Keratinocyte (primary cell): ENCODE results near the gene MMEL1. TPM values are rescaled to one million over a fixed set of nuclear protein-coding genes. Genes with fewer than 3 reads are reported as not detected.
A peak's percentile ranks its signal among the peaks of the same experiment; 100 is the strongest.

Experiments used
- DNase-seq: peaks from one replicate; pipeline ENCODE4 v3.0.0-alpha.2; 2011; ENCODE audit warnings: low read depth, missing footprints, low spot score
- FAIRE-seq: peaks from 2 replicates; lab custom pipeline; 2011; peaks lifted over from hg19 to GRCh38; lab: Jason Lieb, UNC
- H2AFZ ChIP-seq: 2 replicates; pipeline ENCODE4 v1.6.0; 2012; ENCODE audit warnings: low read length, control low read depth, inconsistent platforms; ENCODE audit not compliant: control insufficient read depth
- H3K27ac ChIP-seq: 2 replicates; pipeline ENCODE4 v1.5.1; 2011; ENCODE audit warnings: low read length; ENCODE audit not compliant: control insufficient read depth, insufficient read depth
- H3K27me3 ChIP-seq: 3 replicates; pipeline ENCODE4 v1.6.0; 2011; ENCODE audit warnings: low read length; ENCODE audit not compliant: control insufficient read depth, insufficient read depth; ENCODE audit errors: extremely low read depth
- H3K36me3 ChIP-seq, 2 experiments: 2 replicates in 1 of 2; 3 replicates in 1 of 2; pipeline ENCODE4 v1.5.1; 2011; ENCODE audit warnings: low read length in 2 of 2, mild to moderate bottlenecking in 1 of 2; ENCODE audit not compliant: control insufficient read depth in 2 of 2, insufficient read depth in 2 of 2; ENCODE audit errors: extremely low read depth in 1 of 2
- H3K4me1 ChIP-seq: 3 replicates; pipeline ENCODE4 v1.5.1; 2011; ENCODE audit warnings: low read length; ENCODE audit not compliant: control insufficient read depth, insufficient read depth; ENCODE audit errors: extremely low read depth
- H3K4me2 ChIP-seq: 3 replicates; pipeline ENCODE4 v1.6.0; 2011; ENCODE audit warnings: low read depth, low read length; ENCODE audit not compliant: control insufficient read depth, insufficient read depth; ENCODE audit errors: extremely low read depth
- H3K4me3 ChIP-seq, 3 experiments: fragments of 200-600 bp in 1 of 3; sonication (generic) in 1 of 3; 2 replicates in 2 of 3; 3 replicates in 1 of 3; pipeline ENCODE4 v1.5.1; 2011 to 2016; ENCODE audit warnings: low read length in 3 of 3, mild to moderate bottlenecking in 3 of 3, control low read depth in 2 of 3, inconsistent platforms in 1 of 3, low read depth in 1 of 3, mixed read lengths in 1 of 3, mixed run types in 1 of 3, moderate library complexity in 1 of 3; ENCODE audit not compliant: control insufficient read depth in 2 of 3, insufficient read depth in 2 of 3; ENCODE audit errors: extremely low read depth in 1 of 3
- H3K79me2 ChIP-seq: 2 replicates; pipeline ENCODE4 v1.6.0; 2012; ENCODE audit warnings: low read length; ENCODE audit not compliant: control insufficient read depth, insufficient read depth
- H3K9ac ChIP-seq: 3 replicates; pipeline ENCODE4 v1.6.0; 2011; ENCODE audit warnings: low read length; ENCODE audit not compliant: control insufficient read depth, insufficient read depth; ENCODE audit errors: extremely low read depth
- H3K9me1 ChIP-seq: 3 replicates; pipeline ENCODE4 v1.6.0; 2011; ENCODE audit warnings: low read length; ENCODE audit not compliant: control insufficient read depth, insufficient read depth; ENCODE audit errors: extremely low read depth
- H3K9me3 ChIP-seq: 2 replicates; pipeline ENCODE4 v1.5.1; 2012; ENCODE audit warnings: low read depth, low read length; ENCODE audit not compliant: control insufficient read depth
- H4K20me1 ChIP-seq: 3 replicates; pipeline ENCODE4 v1.6.0; 2011; ENCODE audit warnings: low read length; ENCODE audit not compliant: control insufficient read depth, insufficient read depth; ENCODE audit errors: extremely low read depth
- CTCF ChIP-seq, 3 experiments: IDR thresholded peaks in 1 of 3; conservative IDR thresholded peaks in 1 of 3; optimal IDR thresholded peaks in 1 of 3; 2 replicates in 2 of 3; 3 replicates in 1 of 3; pipeline versions ENCODE3 to v1.5.1; 2011; ENCODE audit warnings: low read length in 3 of 3, mild to moderate bottlenecking in 3 of 3, moderate library complexity in 2 of 3, control low read depth in 1 of 3, inconsistent platforms in 1 of 3; ENCODE audit not compliant: insufficient read depth in 2 of 3; ENCODE audit errors: extremely low read depth in 1 of 3
- EZH2 ChIP-seq: IDR thresholded peaks from one replicate; pipeline ENCODE4 v1.6.1; 2012; ENCODE audit warnings: inconsistent platforms, mild to moderate bottlenecking, low read length, moderate library complexity
- dilution Hi-C: fragments of 300-500 bp; cut with MboI; formaldehyde crosslinking; loops from one replicate; pipeline ENCODE4 v1.7.0; 2020; ENCODE audit warnings: low sequenced_read_pairs; ENCODE audit not compliant: extremely low pct_ligation_motif_present
- polyA plus RNA-seq, 5 experiments: library from polyadenylated mRNA; depleted of rRNA in 3 of 5; stranded (reverse) in 3 of 5; stranded (forward) in 1 of 5; unstranded in 1 of 5; fragments of >200 nt; gene quantifications; 1 replicate in 1 of 5; 2 replicates in 3 of 5; 3 replicates in 1 of 5; pipeline versions ENCODE4 v1.2.1 to v1.2.3, GENCODE V29; 2011 to 2012; ENCODE audit warnings: missing spikeins in 2 of 5, low read depth in 1 of 5, low replicate concordance in 1 of 5

The MMEL1 gene
- polyA plus RNA-seq, 1 donor (not counting 4 experiments of a cell fraction or from before 2014, with no cell fraction given): not detected

- no peak overlapping the region for H2AFZ ChIP-seq
- no peak overlapping the region for H3K9ac ChIP-seq
- DNase-seq (no peak), FAIRE-seq (no peak)
- H3K4me2 ChIP-seq: no peak overlapping the region
- dilution Hi-C loops: no loop called here
- no peaks in the 10 kb centered on the region for H3K27me3 ChIP-seq
- H3K9me1 ChIP-seq: no peaks in the 10 kb centered on the region
- TF ChIP-seq EZH2 (no peak), CTCF (optimal IDR thresholded peaks at IDR 0.05 in 1 of 3, IDR thresholded peaks at IDR 0.05 in 1 of 3, conservative IDR thresholded peaks at IDR 0.05 in 1 of 3; ENCODE audit: extremely low read depth in 1 of 3, insufficient read depth in 2 of 3, low read length in 3 of 3) (no peak)
- peaks cover 11% of the 10 kb centered on the region for H3K4me1 ChIP-seq
- H3K79me2 ChIP-seq: no peaks in the 10 kb centered on the region
- no peak overlapping the region for H3K4me3 ChIP-seq
- no peaks in the 10 kb centered on the region for H4K20me1 ChIP-seq
- H3K27ac ChIP-seq: no peak overlapping the region
- H3K36me3 ChIP-seq: no peaks in the 10 kb centered on the region
- no peaks in the 10 kb centered on the region for H3K9me3 ChIP-seq
These were observed 74.4 kb downstream of the MMEL1 start for GRCh38 chr1:2558420-2558819.

- H3K27me3 ChIP-seq: no peaks in the 10 kb centered on the region
- no peaks in the 10 kb centered on the region for H3K9me3 ChIP-seq
- dilution Hi-C loops: no loop called here
- no peak overlapping the region for H3K27ac ChIP-seq
- H4K20me1 ChIP-seq: no peaks in the 10 kb centered on the region
- no peak overlapping the region for H3K9ac ChIP-seq
- H2AFZ ChIP-seq: no peak overlapping the region
- no peak overlapping the region for H3K4me3 ChIP-seq
- TF ChIP-seq EZH2 (no peak), CTCF (optimal IDR thresholded peaks at IDR 0.05 in 1 of 3, IDR thresholded peaks at IDR 0.05 in 1 of 3, conservative IDR thresholded peaks at IDR 0.05 in 1 of 3; ENCODE audit: extremely low read depth in 1 of 3, insufficient read depth in 2 of 3, low read length in 3 of 3) (no peak)
- peaks cover 11% of the 10 kb centered on the region for H3K4me1 ChIP-seq
- no peaks in the 10 kb centered on the region for H3K79me2 ChIP-seq
- no peaks in the 10 kb centered on the region for H3K9me1 ChIP-seq
- no peak for DNase-seq
- peak overlapping the region; percentile 93 for H3K4me2 ChIP-seq
- no peak for FAIRE-seq
- no peaks in the 10 kb centered on the region for H3K36me3 ChIP-seq
These were observed 75.1 kb downstream of the MMEL1 start for GRCh38 chr1:2557482-2558400.
